Measurements from ENCODE around the gene LRP5. TPM values are rescaled to one million over a fixed set of nuclear protein-coding genes. Genes with fewer than 3 reads are reported as not detected.
A peak's percentile ranks its signal among the peaks of the same experiment; 100 is the strongest.
"Not testable (repeated sequence)": the region's sequence is repeated elsewhere in the genome, so short reads cannot be mapped to it uniquely, and the experiment has no call there.

The LRP5 gene
- total RNA-seq, 1 donor from 2014 or later: 44.3 TPM

- Mint-ChIP-seq H3K36me3 (ENCODE audit: low read depth) (no peaks in the 10 kb centered on the region), H3K4me1 (no peaks in the 10 kb centered on the region), H3K4me3 (no peak overlapping the region), H3K27ac (ENCODE audit: unreplicated experiment) (no peak overlapping the region), H3K9me3 (no peaks in the 10 kb centered on the region), H3K27me3 (ENCODE audit: low read depth) (no peaks in the 10 kb centered on the region)
- no peak for DNase-seq (ENCODE audit: low read depth, low spot score)
- TF ChIP-seq CTCF (conservative IDR thresholded peaks at IDR 0.05): no peak
Measured at GRCh38 chr11:68296344-68297051, 15.9 kb upstream of the LRP5 start.

GRCh38 chr11:68297052-68297378 is 15.4 kb upstream of the LRP5 start:
- Mint-ChIP-seq H3K36me3 (ENCODE audit: low read depth) (no peaks in the 10 kb centered on the region), H3K9me3 (no peaks in the 10 kb centered on the region), H3K4me3 (no peak overlapping the region), H3K27ac (ENCODE audit: unreplicated experiment) (no peak overlapping the region), H3K4me1 (no peaks in the 10 kb centered on the region), H3K27me3 (ENCODE audit: low read depth) (no peaks in the 10 kb centered on the region)
- no peak for DNase-seq (ENCODE audit: low read depth, low spot score)
- no peak for TF ChIP-seq CTCF (conservative IDR thresholded peaks at IDR 0.05)

- DNase-seq (ENCODE audit: low read depth, low spot score): no peak
- H3K27ac Mint-ChIP-seq (ENCODE audit: unreplicated experiment): no peak overlapping the region
Measured at GRCh38 chr11:68297494-68297811, 14.9 kb upstream of the LRP5 start.

GRCh38 chr11:68297812-68298658 is 14.4 kb upstream of the LRP5 start:
- DNase-seq (ENCODE audit: low read depth, low spot score): peak; percentile 87
- Mint-ChIP-seq H3K36me3 (ENCODE audit: low read depth) (no peaks in the 10 kb centered on the region), H3K4me3 (no peak overlapping the region), H3K27ac (ENCODE audit: unreplicated experiment) (no peak overlapping the region), H3K4me1 (no peaks in the 10 kb centered on the region), H3K27me3 (ENCODE audit: low read depth) (no peaks in the 10 kb centered on the region), H3K9me3 (no peaks in the 10 kb centered on the region)
- peak; percentile 95 for TF ChIP-seq CTCF (conservative IDR thresholded peaks at IDR 0.05)

More at GRCh38 chr11:68297494-68297811, 14.9 kb upstream of the LRP5 start:
- TF ChIP-seq CTCF (conservative IDR thresholded peaks at IDR 0.05): no peak
- H3K36me3 Mint-ChIP-seq (ENCODE audit: low read depth): no peaks in the 10 kb centered on the region
- no peaks in the 10 kb centered on the region for H3K27me3 Mint-ChIP-seq (ENCODE audit: low read depth)
- H3K4me1 Mint-ChIP-seq: no peaks in the 10 kb centered on the region
- H3K4me3 Mint-ChIP-seq: no peak overlapping the region
- H3K9me3 Mint-ChIP-seq: no peaks in the 10 kb centered on the region

- TF ChIP-seq CTCF (conservative IDR thresholded peaks at IDR 0.05): no peak
- no peaks in the 10 kb centered on the region for H3K27me3 Mint-ChIP-seq (ENCODE audit: low read depth)
- H3K4me3 Mint-ChIP-seq: no peak overlapping the region
- DNase-seq (ENCODE audit: low read depth, low spot score): no peak
- no peaks in the 10 kb centered on the region for H3K36me3 Mint-ChIP-seq (ENCODE audit: low read depth)
- H3K27ac Mint-ChIP-seq (ENCODE audit: unreplicated experiment): peak overlapping the region; percentile 72
- H3K4me1 Mint-ChIP-seq: no peaks in the 10 kb centered on the region
- H3K9me3 Mint-ChIP-seq: peaks cover 1% of the 10 kb centered on the region
Measured at GRCh38 chr11:68298659-68299516, 13.5 kb upstream of the LRP5 start.

GRCh38 chr11:68299517-68299879 is 12.9 kb upstream of the LRP5 start:
- not testable (repeated sequence) for H3K4me3 Mint-ChIP-seq; H3K4me1 Mint-ChIP-seq; H3K36me3 Mint-ChIP-seq (ENCODE audit: low read depth); DNase-seq (ENCODE audit: low read depth, low spot score); H3K27me3 Mint-ChIP-seq (ENCODE audit: low read depth); H3K9me3 Mint-ChIP-seq
- H3K27ac Mint-ChIP-seq (ENCODE audit: unreplicated experiment): peak overlapping the region; percentile 72
